Adipocyte (in vitro differentiated cells): ENCODE measurements around the gene HNF1B.

Experiments
- DNase-seq: peaks from one replicate; pipeline ENCODE4 v3.0.0-alpha.2; 2015; ENCODE audit warnings: low read depth
- H3K27me3 ChIP-seq: replicated peaks from 2 replicates; pipeline ENCODE4 v1.7.0; 2013; ENCODE audit warnings: mild to moderate bottlenecking, low read length, moderate library complexity; ENCODE audit not compliant: control insufficient read depth, insufficient read depth
- H3K36me3 ChIP-seq: 2 replicates; pipeline ENCODE4 v1.7.0; 2013; ENCODE audit warnings: low read length, mild to moderate bottlenecking, moderate library complexity; ENCODE audit not compliant: control insufficient read depth, insufficient read depth, severe bottlenecking
- H3K4me1 ChIP-seq: 2 replicates; pipeline ENCODE4 v1.7.0; 2013; ENCODE audit warnings: mild to moderate bottlenecking, low read length, moderate library complexity; ENCODE audit not compliant: control insufficient read depth, insufficient read depth
- H3K4me3 ChIP-seq: 2 replicates; pipeline ENCODE4 v1.7.0; 2013; ENCODE audit warnings: mild to moderate bottlenecking, low read length, moderate library complexity
- H3K9ac ChIP-seq: 2 replicates; pipeline ENCODE4 v1.7.0; 2013; ENCODE audit warnings: mild to moderate bottlenecking, low read length, moderate library complexity
- H3K9me3 ChIP-seq: 2 replicates; pipeline ENCODE4 v1.7.0; 2013; ENCODE audit warnings: mild to moderate bottlenecking, low read length, moderate library complexity; ENCODE audit not compliant: control insufficient read depth

HNF1B gene

DNA sequence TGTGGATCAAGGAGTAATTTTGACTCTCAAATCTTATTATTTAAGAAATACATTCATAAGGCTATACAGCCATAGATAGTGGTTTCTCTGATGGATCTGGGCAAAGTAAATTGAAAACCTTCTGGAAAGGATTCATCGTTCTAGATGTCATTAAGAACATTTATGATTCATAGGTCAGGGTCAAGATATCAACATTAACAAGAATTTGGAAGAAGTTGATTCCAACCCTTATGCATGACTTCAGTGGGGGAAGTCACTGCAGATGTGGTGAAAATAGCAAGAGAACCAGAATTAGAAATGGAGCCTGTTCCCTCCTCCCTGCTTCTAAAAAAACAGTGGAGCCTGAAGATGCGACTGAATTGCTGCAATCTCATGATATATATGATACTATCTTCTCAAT is 36.6 kb upstream of the HNF1B start:
- Histone ChIP-seq H3K4me1 (peaks cover 7% of the 10 kb centered on the region), H3K4me3 (no peak overlapping the region), H3K36me3 (no peaks in the 10 kb centered on the region), H3K9me3 (peaks cover 3% of the 10 kb centered on the region), H3K27me3 (no peaks in the 10 kb centered on the region), H3K9ac (no peak overlapping the region)
- DNase-seq = no peak

DNA sequence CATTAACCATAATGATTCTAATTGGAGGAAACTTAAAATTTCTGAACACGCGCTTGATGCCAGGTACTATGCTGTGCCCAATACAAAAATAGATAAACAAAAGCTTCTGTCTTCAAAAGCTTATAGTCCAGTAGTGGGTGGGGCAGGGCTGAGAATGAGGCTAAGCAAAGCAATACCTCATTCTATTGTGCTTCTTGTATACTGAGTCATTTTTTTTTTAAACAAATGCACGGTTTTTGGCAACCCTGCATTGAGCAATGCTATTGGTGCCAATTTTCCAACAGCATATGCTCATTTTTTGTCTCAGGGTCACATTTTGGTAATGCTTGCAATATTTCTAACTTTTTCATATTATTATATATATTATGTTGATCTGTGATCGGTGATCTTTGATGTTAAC is 34.7 kb upstream of the HNF1B start:
- no peak overlapping the region for H3K4me3 ChIP-seq

GRCh38 chr17:37774504-37774903 is 29.6 kb upstream of the HNF1B start:
- Histone ChIP-seq H3K27me3 (peaks cover 8% of the 10 kb centered on the region), H3K36me3 (no peaks in the 10 kb centered on the region), H3K4me3 (no peak overlapping the region), H3K9ac (no peak overlapping the region), H3K4me1 (peaks cover 15% of the 10 kb centered on the region), H3K9me3 (no peaks in the 10 kb centered on the region)
- DNase-seq = no peak

More for the DNA sequence above, 34.7 kb upstream of the HNF1B start:
- Histone ChIP-seq H3K9me3 (peaks cover 3% of the 10 kb centered on the region), H3K4me1 (peaks cover 9% of the 10 kb centered on the region), H3K27me3 (no peaks in the 10 kb centered on the region), H3K36me3 (no peaks in the 10 kb centered on the region), H3K9ac (no peak overlapping the region)
- DNase-seq = peak; percentile 85

DNA sequence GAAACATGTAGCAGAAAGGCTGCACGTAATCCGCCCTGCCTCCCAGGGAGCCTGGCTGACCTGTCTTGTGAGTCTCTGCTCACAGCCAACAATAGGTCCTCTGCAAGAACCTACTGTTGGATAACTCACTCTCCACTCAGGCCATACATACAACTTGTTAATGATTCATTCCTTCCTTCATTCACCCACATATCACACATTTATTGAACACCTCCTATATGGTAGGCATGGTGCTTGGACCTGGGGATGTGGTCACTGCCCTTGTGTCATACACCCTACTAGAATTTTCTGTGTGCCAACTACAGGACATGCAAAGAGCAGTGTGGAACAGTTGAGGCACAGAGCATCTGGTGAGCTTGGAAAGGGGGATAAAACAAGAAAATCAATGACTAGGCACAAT is 28.1 kb upstream of the HNF1B start:
- Histone ChIP-seq H3K9ac (no peak overlapping the region), H3K4me1 (peaks cover 13% of the 10 kb centered on the region), H3K9me3 (peaks cover 7% of the 10 kb centered on the region), H3K27me3 (peaks cover 19% of the 10 kb centered on the region), H3K4me3 (no peak overlapping the region), H3K36me3 (no peaks in the 10 kb centered on the region)
- no peak for DNase-seq

GRCh38 chr17:37770631-37771518 is 26.0 kb upstream of the HNF1B start:
- Histone ChIP-seq H3K4me1 (peaks cover 13% of the 10 kb centered on the region), H3K9me3 (peaks cover 12% of the 10 kb centered on the region), H3K27me3 (peaks cover 34% of the 10 kb centered on the region), H3K4me3 (no peak overlapping the region), H3K36me3 (no peaks in the 10 kb centered on the region), H3K9ac (no peak overlapping the region)
- peak; percentile 90 for DNase-seq

DNA sequence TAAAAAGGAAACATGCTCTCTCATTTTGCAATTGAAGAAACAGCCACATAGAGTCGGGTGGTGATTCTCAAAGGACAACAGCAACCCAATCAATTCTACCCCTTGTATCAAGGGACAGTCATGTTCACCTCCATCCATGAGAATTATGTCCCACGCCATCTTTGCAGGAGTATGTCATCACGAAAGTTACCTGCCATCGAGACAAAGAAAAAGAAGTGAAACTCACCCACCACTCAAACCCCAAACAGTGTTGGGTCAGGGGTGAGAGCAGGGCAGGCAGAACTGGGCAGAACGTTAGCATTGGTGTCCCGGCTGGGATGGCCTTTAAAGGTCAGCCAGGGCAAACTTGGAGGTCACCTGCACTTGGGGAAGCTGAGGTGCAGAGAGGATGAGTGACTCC is 24.2 kb upstream of the HNF1B start:
- Histone ChIP-seq H3K4me3 (no peak overlapping the region), H3K9ac (no peak overlapping the region), H3K36me3 (no peaks in the 10 kb centered on the region), H3K4me1 (peaks cover 7% of the 10 kb centered on the region), H3K9me3 (peaks cover 12% of the 10 kb centered on the region), H3K27me3 (peaks cover 50% of the 10 kb centered on the region)
- DNase-seq = no peak

DNA sequence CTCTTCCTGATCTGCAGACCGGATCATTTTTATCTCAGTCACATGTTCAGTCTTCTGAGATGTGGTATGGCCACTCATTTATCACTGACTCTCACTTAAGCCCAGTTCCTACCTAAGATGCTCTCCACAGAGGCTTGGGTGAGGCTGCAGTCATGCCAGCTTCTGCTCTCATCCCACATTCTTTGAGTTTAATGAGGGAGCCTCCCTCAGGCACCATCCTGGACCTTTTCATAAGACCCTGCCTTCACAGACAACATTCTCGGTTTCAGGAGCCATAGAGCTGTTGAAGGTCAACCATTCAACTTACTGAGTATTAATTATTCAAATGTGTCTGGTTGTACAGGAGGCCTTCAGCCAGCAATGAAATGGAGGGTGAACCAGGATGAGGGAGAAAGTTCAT is 23.6 kb upstream of the HNF1B start:
- DNase-seq = no peak
- no peaks in the 10 kb centered on the region for H3K36me3 ChIP-seq
- peaks cover 56% of the 10 kb centered on the region for H3K27me3 ChIP-seq
- peaks cover 12% of the 10 kb centered on the region for H3K9me3 ChIP-seq
- H3K4me1 ChIP-seq = peaks cover under 1% of the 10 kb centered on the region
- no peak overlapping the region for H3K9ac ChIP-seq
- H3K4me3 ChIP-seq = no peak overlapping the region

DNA sequence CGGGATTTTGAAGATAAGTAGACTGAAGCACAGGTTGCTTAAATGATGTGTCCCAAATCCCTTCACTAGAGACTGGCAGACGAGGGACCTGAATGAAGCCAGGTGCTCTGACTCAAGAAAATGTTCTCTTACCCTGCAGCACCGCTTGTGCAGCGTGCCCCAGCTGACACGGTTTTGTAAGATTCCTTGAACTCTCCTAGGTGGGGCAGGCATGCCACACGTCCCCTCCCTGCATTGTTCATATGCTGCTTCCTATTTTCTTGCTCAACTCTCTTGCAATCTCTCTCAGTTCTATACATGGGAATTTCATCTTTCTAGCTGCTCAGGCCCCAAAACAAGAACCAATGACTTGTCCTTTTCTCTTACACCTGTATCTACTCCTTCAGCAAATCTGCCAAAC is 22.1 kb upstream of the HNF1B start:
- no peak overlapping the region for H3K9ac ChIP-seq
- H3K4me3 ChIP-seq = no peak overlapping the region
- H3K9me3 ChIP-seq = peaks cover 12% of the 10 kb centered on the region
- H3K36me3 ChIP-seq = no peaks in the 10 kb centered on the region
- peaks cover 63% of the 10 kb centered on the region for H3K27me3 ChIP-seq
- no peak for DNase-seq
- no peaks in the 10 kb centered on the region for H3K4me1 ChIP-seq

- DNase-seq = no peak
- peaks cover 61% of the 10 kb centered on the region for H3K27me3 ChIP-seq
- no peaks in the 10 kb centered on the region for H3K36me3 ChIP-seq
- peaks cover 12% of the 10 kb centered on the region for H3K9me3 ChIP-seq
- H3K4me3 ChIP-seq = no peak overlapping the region
- H3K9ac ChIP-seq = no peak overlapping the region
- H3K4me1 ChIP-seq = no peaks in the 10 kb centered on the region
Observed at GRCh38 chr17:37764383-37764782, 19.5 kb upstream of the HNF1B start.

DNA sequence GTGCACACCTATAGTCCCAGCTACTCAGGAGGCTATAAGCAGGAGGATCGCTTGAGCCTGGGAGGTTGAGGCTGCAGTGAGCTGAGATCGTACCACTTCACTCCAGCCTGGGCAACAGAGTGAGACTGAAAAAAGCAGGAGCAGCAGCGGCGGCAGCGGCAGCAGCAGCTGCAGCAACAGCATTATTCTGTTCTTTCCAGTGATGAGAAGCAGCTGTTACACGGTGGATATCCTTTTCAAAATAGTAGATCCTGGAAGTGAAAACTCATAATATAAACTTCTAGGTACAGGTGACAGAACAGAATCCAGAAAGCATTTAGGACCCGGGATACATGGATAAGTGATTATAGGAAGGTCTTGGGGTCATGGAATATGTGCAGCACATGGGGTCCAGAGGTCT is 17.8 kb upstream of the HNF1B start:
- peak; percentile 46 for DNase-seq
- no peak overlapping the region for H3K4me3 ChIP-seq
- H3K36me3 ChIP-seq = no peaks in the 10 kb centered on the region
- H3K27me3 ChIP-seq = peaks cover 53% of the 10 kb centered on the region
- H3K9me3 ChIP-seq = peaks cover 3% of the 10 kb centered on the region
- peaks cover 2% of the 10 kb centered on the region for H3K4me1 ChIP-seq
- H3K9ac ChIP-seq = no peak overlapping the region

DNA sequence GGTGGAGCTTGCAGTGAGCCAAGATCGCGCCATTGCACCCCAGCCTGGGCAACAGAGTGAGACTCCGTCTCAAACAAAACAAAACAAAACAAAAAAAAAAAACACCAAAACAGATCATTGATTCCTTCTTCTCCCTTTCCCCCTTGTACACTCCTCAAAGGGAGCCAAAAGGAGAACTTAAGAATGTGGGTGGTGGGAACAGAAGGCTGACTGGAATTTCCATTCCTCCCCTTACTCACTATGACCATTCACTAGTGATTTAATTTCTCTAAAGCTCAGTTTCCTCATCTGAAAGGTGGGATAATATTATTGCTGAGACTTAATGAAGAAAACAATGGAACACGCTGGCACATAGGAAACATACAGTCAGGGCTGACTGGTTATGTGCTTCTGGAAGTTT is 17.1 kb upstream of the HNF1B start:
- Histone ChIP-seq H3K9ac (no peak overlapping the region), H3K27me3 (peaks cover 49% of the 10 kb centered on the region)

DNA sequence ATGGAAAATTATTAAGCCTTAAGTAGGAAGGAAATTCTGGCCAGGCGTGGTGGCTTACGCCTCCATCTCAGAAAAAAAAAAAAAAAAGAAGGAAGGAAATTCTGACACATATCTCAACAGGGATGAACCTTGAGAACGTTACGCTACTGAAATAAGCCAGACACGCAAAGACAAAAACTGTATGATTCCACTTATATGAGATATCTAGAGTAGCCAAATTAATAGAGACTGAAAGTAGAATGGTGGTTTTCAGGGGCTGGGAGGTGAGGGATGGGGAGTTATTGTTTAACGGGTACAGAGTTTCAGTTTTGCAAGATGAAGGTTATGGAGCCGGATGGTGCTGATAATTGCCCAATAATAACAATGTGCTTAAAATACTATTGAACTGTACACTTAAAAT is 16.2 kb upstream of the HNF1B start:
- Histone ChIP-seq H3K4me1 (peaks cover 2% of the 10 kb centered on the region), H3K9me3 (no peaks in the 10 kb centered on the region), H3K9ac (no peak overlapping the region), H3K27me3 (peaks cover 46% of the 10 kb centered on the region), H3K36me3 (no peaks in the 10 kb centered on the region), H3K4me3 (no peak overlapping the region)
- DNase-seq = no peak

More for the DNA sequence above, 17.1 kb upstream of the HNF1B start:
- H3K9me3 ChIP-seq = no peaks in the 10 kb centered on the region
- H3K4me1 ChIP-seq = peaks cover 2% of the 10 kb centered on the region
- H3K36me3 ChIP-seq = no peaks in the 10 kb centered on the region
- no peak for DNase-seq
- H3K4me3 ChIP-seq = no peak overlapping the region
